GM18517 (cell line): ENCODE measurements around the gene ARHGAP15.

Source experiments
- ATAC-seq: cut with Tn5 transposase; IDR thresholded peaks from one replicate; pipeline ENCODE4 v1.9.1; 2021; ENCODE audit warnings: mild to moderate bottlenecking, moderate library complexity; ENCODE audit not compliant: unreplicated experiment

ARHGAP15 gene

DNA sequence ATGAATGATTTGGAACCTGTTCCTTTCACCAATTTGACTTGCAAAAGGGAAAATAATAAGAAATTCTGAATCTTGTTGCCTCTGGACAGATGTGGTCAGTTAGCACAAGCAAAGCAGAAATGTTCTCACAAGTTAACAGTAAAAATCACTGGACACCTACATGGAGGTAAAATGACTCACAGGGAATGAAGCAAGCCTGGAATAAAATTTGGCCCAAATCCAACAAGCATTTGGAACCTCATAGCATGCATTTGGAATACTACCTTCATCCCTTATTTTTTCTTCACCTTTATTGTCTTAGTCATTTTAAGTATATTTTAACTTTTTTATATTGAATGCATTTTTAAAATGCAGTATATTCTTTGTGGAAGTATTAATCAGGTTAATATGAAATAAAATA, 602.9 kb downstream of the ARHGAP15 start:
- ATAC-seq = no peak

- no peak for ATAC-seq
These were observed 603.7 kb downstream of the ARHGAP15 start for GRCh38 chr2:143732871-143733270.

DNA sequence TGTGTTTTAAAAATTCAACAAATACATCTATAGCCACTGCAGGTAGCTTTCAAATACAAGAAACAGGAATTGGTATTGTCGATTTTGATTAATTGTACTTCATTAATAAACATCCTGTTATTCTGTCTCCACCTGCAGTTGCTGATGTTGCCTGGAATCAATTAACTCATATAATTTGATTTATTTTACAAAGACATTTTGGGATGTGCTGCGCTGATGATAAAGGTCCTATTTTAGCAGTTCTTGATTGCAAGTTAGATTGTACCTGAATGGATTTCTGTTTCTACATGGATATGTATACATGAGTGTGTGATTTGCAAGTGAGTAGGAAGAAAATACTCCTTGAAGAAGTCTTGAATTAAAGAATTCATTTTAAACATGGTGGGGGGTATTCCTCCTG, 605.3 kb downstream of the ARHGAP15 start:
- no peak for ATAC-seq

DNA sequence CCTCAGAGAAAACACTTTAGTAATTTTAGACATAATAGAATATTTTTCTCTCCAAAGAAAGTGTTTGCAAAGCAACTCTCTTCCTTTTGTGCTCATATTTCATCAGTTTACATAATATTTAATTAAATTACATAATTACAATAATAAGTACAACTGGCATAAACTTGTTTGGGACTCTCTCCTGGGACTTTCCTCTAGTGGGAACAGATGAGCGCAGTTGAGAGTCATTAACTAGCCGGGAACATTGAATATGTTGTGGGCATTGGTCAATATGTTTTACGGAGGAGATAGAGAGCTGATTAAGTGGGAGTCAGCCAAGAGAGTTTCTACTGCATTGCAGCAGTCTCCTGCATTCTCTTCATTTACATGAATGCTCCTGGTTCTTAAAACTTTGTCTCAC, 607.7 kb downstream of the ARHGAP15 start:
- no peak for ATAC-seq

DNA sequence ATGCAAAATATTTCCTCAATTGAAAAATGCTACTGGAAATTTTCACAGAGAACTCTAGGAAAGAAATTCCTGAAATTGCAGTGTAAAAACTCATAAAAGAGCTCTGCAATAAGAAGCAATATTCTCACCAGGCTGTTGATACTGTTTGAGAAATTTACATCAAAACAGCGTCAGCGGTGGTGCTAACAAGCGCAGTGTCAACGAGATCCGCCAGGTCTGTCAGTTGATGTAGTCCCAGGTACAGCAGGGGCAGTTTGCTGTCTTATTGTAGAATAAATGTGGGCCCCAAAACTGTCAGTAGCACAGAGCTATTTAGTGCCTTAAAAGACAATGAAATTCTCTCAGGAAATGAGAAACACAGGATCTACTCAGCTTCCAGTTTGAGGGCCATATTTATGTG, 611.2 kb downstream of the ARHGAP15 start:
- no peak for ATAC-seq

- ATAC-seq = no peak
These were observed 612.0 kb downstream of the ARHGAP15 start for GRCh38 chr2:143741205-143741604.

- no peak for ATAC-seq
These were observed 613.4 kb downstream of the ARHGAP15 start for GRCh38 chr2:143742581-143742980.

- no peak for ATAC-seq
These were observed 614.9 kb downstream of the ARHGAP15 start for GRCh38 chr2:143744114-143744513.

- no peak for ATAC-seq
These were observed 615.8 kb downstream of the ARHGAP15 start for GRCh38 chr2:143745060-143745459.

DNA sequence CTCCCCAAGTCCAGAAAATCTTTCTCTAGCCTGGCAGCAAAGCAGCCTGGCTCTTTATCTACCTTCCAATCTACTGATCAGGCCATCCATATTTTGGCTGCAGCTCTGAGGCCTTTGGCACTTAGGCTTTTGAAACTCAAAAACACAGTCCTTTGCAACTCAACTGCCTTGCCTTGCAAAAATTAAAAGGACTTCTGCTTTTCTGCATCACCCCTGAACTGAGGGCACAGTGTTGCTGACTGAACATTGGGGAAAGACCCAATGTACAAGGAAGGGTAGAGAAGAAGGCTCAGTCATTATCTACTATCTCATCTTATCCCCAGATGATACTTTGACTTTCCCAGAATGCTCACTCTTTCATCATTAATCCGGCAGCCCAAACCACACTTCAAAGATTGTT, 625.5 kb downstream of the ARHGAP15 start:
- ATAC-seq = no peak

- ATAC-seq = no peak
These were observed 629.6 kb downstream of the ARHGAP15 start for GRCh38 chr2:143758629-143759330.

GRCh38 chr2:143759455-143759854, 630.2 kb downstream of the ARHGAP15 start:
- ATAC-seq = no peak

- no peak for ATAC-seq
These were observed 633.1 kb downstream of the ARHGAP15 start for GRCh38 chr2:143762176-143762928.

DNA sequence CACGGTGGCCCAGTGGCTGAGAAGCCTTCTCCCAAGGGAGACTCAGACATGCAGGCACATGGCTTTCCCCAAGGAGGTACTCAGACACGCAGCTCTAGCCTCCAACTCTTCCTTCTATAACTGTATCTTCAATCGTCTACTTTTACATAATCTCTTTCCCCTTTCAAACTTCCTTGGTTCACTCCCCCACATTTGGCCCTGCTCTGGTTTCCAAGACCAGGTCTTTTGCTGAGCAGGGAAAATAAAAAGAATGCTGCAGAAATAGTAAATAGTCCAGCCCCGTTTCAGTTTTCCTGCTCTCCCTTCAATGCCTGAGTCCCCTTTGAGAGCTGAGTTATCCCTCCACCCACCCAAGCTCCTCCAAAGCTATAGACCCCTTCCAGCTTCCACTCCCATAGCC, 635.0 kb downstream of the ARHGAP15 start:
- no peak for ATAC-seq

GRCh38 chr2:143764706-143765105, 635.5 kb downstream of the ARHGAP15 start:
- no peak for ATAC-seq

- ATAC-seq = no peak
These were observed 639.8 kb downstream of the ARHGAP15 start for GRCh38 chr2:143768991-143769390.

- ATAC-seq = no peak
These were observed 642.7 kb downstream of the ARHGAP15 start for GRCh38 chr2:143771939-143772338.

GRCh38 chr2:143776526-143777297, 647.5 kb downstream of the ARHGAP15 start:
- ATAC-seq = no peak

DNA sequence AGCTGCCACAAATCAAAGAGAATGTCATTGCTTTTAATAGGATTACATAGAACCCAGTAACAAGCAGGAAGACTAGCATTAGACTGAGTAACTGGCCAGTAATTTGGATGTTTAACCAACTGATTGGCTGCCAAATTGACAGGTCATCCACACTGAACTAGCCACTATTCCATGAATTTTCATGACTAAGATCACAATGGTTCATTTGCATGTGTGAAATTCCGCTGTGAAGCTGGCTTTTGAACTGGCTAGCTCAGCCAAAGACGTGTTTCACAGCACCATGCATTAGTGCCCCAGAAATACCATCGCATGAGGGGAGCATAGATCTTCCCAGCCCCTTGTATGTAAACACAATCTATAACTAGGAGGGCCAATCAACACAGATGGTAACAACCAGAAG, 649.8 kb downstream of the ARHGAP15 start:
- no peak for ATAC-seq

- ATAC-seq = no peak
These were observed 657.0 kb downstream of the ARHGAP15 start for GRCh38 chr2:143786026-143786765.

DNA sequence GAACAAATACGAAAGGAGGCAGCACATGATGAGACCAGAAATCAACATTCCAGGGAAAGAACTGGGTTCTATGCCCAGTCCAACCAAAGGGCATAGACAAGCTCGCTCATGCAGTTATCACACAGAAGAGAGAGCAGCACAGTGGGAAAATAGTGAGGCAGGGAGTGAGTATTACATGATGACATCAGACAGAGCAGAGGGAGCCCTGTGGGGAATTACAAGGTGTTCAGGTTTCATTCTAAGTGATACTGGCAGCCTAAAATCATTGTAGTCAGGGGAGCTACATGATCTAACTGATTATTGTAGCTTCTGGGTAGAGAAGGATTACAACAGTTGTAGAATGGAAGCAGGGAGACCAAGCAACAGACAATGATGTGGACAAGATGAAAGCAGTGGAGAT, 658.5 kb downstream of the ARHGAP15 start:
- ATAC-seq = no peak
